NK-92 (cell line): ENCODE data around the gene FNBP1.

Experiments used
- DNase-seq: peaks from one replicate; lab custom pipeline; 2025; ENCODE audit not compliant: unreplicated experiment; lab: John Stamatoyannopoulos, UW

Gene FNBP1

DNA sequence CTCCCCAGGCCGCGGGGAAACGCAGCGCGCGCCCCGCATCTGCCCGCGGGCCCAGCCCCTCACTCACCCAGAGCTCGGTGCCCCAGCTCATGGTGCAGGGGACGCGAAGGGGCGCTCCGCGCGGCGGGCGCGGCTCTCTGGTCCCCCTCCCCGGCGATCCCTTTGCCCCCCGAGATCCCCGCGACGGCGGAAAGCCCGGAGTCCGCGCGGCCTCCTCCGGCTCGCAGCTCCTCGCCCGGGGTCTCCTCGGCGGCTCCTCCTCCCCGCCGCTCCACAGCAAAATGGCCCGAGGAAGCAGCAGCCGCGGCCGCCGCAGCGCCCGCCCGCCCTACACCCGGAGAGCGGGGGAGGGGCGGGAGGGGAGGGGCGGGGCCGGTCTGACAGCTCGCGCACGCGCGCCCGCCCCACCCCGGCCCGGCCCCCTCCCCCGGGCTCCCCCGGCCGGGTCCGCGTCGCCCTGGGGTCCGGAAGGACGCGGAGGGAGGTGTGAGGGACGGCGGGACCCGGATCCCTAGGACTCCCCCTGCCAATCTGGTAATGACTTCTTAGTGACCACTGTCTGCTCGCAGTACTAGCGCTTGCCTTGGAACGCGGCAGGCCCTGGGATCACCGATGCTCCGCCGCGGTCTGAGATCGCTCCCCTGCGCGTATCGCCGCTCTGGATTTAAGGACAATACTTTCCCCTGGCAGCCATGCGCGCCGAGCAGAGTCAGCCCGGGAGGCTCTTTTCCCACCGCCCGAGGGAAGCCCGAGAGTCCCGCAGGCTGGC, at the start of gene FNBP1:
TSS of gene FNBP1 (minus strand) at position 305 of the 769 bp plus-strand sequence. CDS start at position 91, 214 bp downstream.
- no peak for DNase-seq

DNA sequence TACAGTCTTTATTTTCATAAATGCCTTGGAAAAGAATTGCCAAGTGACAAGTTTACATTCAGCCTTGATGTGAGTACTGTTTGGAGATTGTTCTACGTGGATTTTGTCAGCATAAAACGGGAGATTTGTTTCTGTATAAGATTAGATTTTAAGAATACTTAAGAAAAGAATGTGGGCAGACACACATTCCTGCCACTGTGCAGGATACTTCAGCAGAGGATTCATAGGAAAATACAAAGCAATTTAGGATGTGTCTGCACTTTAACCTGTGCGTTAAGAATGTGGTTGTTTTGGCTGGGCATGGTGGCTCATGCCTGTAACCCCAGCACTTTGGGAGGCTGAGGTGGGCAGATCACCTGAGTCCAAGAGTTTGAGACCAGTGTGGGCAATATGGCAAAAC, 47.9 kb upstream of the FNBP1 start:
- DNase-seq: no peak

DNA sequence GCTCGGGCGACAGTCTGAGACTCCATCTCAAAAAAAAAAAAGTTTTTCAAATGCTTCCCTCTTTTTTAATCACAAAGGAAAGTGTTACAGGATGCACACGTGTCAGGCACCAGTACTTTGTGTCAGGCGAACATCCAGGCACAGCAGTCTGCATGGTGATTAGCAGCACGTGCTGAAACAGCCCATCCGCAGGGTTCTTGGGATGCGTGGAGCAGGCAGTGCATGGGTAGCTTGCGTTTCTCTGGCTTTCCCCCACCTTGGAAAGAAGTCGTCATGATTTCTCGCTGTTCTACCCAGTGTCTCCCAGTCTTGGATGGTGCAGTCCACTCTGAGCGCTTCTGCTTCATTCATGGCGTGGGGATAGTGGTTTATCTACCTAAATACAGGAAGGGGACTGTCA, 46.2 kb upstream of the FNBP1 start:
- no peak for DNase-seq

DNA sequence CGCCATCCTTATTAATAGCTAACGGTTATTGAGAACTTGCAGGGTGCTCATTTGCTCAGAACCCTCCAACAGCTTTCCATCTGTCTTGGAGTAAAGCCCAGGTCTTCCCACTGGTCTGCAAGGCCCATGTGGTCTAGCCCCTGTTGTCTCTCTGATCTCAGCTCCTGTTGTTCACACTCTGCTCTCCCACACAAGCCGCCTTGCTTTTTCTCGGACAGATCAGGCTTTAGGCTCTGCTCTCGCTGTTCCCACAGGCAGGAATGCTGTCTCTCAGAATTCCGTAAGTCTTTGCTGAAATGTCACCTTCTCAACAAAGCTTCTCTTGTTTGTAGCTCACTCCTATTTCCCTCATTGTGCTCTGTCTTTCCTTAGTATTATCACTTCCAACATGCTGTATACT, 45.1 kb upstream of the FNBP1 start:
- DNase-seq: no peak

DNA sequence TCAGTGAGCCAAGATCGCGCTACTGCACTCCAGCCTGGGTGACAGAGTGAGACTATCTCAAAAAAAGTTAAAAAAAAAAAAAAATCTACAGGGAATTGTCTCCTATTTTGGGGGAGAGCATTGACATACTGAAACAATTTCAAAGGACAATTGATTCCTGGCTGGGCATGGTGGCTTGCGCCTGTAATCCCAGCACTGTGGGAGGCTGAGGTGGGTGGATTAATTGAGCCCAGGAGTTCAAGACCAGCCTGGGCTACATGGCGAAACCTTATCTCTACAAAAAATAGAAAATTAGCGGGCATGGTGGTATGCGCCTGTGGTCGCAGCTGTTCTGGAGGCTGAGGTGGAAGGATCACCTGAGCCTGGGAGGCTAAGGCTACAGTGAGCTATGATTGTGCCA, 41.3 kb upstream of the FNBP1 start:
- no peak for DNase-seq

DNA sequence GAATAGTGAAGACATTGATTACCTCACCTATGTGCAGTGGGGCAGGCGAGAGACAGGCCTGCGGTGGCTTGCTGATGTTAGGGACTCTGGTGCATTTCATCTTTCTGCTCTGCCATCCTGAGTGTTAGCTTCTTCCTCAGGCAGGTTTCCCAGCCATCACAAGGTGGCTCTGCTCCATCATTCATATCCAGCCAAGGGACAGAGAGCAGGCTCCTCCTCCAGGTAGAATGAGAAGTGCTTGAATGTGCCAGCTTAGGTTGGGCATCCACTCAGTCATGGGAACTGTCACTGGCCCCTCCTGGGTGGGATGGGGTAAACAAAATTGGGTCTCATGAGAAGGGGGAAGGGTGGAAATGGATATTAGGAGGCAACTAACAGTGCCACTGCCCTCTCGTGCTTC, 35.6 kb upstream of the FNBP1 start:
- no peak for DNase-seq

DNA sequence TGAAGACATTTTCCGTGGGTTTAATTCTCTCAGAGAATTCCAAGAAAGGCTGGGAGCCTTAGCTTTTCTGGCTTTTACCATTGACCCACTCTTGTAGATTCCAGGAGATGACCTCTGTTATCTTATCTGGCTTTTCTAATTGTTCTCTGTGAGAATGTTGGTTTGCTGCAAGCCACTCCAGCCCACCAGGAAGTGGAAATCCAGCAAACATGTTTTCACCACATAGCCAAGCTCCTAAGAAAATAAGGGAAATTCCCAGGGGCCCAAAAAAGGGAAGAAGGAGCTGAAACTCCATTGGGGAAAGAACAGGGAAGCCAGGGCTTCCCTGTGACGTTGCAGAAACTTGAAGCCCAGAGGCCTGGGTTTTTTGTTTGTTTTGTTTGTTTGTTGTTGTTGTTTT, 30.4 kb upstream of the FNBP1 start:
- DNase-seq: no peak

DNA sequence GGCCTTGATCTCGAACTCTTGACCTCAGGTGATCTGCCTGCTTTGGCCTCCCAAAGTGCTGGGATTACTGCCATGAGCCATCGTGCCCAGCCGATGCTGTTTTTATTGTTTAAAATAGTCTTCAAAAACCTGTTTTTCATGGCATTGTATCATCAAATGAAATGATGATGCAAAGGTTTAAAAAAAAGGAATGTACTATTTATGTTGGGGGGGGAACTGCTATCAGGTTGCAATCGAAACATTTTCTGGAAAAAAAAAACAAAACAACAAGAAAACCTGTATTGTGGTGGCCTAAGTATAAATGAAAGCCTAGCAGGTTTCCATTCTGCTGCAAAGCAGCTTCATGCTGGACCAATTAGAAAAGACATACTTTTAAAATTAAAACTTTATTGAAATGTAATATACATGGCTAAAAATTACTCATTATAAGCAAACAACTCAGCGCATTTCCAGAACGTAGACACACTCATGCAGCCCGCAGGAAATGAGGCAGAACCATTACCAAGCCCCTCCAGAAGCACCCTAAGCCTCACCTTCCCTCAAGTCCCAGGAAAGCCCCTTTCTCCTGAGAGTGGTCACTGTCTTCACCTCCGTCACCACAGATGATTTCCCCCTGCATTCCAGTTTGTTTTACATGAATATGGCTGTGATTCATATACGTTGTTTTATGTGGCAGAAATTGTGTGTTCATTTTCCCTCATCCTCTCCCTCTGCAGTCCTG, 29.7 kb upstream of the FNBP1 start:
- no peak for DNase-seq

DNA sequence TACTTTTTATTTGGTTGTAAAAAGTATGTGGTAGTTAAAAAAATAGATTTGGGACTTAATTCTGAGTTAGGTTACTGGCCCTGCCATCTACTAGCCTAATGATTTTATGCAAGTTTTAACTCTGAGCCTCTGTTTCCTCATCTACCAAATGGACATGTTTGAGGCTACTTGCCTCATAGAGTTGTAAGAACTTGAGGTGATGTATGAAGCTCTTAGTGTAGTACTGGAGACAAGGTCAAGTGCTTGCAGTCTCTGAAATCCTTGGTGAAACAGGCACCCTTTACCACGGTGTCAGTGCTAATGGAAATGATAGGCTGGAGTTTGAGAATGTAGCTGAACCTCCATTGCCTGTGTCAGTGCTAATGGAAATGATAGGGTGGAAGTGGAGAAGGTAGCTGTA, 26.1 kb upstream of the FNBP1 start:
- DNase-seq: no peak

DNA sequence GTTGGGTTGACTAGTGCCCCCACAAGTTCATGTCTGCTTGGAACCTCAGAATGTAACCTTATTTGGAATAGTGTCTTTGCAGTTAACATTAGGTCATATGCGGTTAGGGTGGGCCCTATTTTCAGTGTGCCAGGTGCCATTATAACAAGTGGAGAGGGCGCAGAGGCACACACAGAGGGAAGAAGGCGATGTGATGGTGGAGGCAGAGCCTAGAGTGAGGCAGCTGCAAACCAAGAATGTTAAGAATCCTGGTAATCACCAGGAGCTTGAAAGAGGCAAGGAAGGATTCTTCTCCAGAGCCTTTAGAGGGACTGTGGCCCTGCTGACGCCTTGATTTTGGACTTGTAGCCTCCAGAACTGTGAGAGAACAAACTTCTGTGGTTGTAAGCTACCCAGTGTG, 21.6 kb upstream of the FNBP1 start:
- DNase-seq: no peak

DNA sequence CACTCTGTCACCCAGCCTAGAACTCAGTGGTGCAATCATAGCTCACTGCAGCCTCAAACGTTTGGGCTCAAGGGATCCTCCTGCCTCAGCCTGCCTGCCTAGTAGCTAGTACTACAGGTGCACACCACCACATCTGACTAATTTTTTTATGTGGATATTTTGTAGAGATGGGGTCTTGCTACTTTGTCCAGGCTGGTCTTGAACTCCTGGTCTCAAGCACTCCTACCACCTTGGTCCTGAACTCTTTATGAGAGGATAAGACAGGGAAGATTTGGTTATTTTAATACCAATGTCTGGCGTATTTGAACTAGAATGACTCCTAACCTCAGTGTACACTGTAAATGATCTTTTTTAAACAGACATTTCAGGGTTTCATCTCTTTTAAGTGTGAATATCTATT, 19.8 kb upstream of the FNBP1 start:
- DNase-seq: no peak

DNA sequence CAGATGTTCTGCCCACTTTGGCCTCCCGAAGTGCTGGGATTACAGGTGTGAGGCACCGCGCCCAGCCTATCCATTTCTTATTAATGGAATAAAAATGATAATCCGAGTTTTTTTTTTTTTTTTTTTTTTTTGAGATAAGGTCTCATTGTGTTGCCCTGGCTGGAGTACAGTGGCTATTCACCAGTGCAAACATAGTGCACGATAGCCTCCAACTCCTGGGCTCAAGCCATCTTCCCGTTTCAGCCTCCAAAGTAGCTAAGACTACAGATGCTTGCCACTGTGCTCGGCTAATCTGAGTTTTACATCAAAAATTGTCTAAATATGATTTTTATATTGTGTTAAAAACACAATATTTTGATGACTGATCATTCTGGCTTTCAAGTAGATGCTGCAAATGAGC, 17.3 kb upstream of the FNBP1 start:
- DNase-seq: no peak

DNA sequence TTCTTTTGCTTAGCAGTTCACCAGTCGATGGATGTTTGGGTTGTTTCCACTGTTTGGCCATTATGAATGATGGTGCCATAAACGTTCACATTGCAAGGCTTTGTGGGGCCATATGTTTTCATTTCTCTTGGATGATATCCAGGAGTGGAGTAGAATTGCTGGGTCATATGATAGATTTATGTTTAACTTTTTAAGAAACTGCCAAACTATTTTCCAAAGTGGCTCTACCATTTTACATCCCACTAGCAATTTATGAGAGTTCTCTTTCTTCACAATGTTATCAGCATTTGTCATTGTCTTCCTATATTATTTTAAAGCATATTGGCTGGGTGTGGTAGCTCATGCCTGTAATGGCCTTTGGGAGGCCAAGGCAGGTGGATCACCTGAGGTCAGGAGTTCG, 15.9 kb upstream of the FNBP1 start:
- no peak for DNase-seq

DNA sequence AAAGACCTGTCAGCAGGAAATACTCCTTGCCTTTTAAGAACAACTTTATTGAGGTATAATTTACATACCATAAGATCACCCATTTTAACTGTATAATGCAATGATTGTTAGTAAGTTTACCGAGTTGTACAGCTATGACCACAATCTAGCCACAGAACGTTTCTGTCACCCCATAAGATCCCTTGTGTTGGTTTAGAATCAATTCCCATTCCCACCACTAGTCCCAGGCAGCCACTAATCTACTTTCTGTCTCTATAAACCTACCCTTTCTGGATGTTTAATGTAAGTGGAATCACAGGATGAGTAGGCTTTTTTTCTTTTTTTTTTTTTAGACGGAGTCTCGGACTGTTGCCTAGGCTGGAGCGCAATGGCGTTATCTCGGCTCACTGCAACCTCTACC, 15.2 kb upstream of the FNBP1 start:
- DNase-seq: no peak

DNA sequence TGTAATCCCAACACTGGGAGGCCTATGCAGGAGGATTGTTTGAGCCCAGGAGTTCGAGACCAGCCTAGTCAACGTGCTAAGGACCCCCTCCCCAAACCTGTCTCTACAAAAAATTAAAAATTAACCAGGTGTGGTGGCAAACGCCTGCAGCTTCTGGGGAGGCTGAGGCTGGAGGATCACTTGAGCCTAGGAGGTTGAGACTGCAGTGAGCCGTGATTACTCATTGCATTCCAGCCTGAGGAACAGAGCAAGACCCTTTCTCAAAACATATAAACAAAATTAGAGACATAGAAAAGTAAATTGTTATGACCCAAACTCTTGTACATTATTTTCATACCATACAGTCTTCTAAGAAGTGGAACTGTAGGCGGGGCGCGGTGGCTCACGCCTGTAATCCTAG, 11.8 kb upstream of the FNBP1 start:
- DNase-seq: no peak

DNA sequence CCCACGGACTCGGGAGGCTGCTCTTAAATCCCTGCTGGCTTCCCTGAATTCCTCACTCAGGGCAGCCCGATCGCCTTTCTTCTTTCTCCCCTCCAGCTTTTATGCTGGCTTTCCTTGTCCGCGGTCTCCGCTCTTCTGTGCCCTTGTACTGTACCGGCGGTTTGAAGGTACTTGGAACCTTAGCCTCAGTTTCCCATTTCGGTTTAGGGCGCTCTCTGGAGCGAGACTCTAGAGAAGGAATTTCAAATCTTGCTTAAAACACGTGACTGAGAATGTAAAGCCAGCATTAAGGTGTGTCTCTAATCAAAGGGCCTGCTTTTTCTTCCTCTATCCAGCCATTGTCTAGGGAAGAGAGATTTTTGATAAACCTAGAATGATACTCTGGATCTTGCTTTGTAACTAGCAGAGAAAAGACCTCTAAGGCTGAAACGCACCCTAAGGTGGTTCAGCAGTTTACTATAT, 11.4 kb upstream of the FNBP1 start:
- DNase-seq: no peak

DNA sequence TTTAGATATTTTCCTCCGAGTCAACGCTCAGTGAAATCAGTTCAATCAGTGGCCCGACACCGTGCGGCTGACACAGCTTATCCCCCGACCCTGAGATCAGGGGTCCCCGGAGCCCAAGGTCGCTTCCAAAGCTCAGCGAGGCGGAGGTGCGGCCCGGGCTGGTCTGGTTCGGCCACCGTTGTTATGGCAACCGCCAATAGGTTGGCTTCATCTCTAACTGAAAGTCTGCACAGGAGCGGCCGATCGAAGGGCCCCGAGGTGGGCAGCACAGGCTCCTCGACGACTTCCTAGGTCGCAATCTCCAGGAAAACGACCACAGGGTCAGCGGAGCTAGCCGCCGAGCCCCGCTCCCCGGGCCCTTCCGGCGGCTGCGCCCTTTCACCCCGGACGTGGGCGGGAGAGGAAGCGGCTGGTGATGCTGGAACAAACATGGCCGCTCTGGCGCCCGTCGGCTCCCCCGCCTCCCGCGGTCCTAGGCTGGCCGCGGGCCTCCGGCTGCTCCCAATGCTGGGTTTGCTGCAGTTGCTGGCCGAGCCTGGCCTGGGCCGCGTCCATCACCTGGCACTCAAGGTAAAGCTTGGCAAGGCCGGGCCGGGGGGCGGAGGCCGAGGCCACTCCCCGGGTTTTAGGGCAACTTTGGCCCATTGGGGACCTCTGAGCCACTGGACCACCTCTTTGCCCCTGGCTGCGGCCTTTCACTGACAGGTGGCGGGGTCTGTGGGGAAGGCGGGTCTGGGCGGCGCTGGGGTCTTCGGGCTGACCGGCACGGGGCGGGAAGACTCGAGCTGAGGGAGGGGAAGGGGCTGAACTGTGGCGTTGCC, 10.7 kb upstream of the FNBP1 start, which contains the start of gene GPR107:
TSS of gene GPR107 (plus strand) at position 403 of the 821 bp plus-strand sequence. CDS start at position 430, 27 bp downstream.
- DNase-seq: no peak

DNA sequence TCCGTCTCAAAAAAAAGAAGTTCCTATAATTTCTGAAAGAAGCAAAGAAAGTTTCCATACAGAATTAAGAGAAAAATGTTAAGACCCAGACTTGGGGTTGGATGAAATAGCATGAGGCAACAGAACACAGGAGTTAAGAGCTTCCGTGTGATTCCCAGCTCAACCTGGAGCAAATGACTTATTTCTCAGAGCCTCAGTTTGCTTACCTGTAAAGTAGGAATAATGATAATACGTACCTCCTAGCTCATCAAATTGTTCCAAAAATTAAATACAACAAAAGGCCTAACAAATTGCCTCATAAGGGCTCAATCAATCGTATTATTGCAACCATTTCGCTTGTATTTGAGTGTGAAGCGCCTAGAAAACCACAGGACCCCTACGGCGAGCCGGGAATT, 10.1 kb upstream of the FNBP1 start:
- no peak for DNase-seq

DNA sequence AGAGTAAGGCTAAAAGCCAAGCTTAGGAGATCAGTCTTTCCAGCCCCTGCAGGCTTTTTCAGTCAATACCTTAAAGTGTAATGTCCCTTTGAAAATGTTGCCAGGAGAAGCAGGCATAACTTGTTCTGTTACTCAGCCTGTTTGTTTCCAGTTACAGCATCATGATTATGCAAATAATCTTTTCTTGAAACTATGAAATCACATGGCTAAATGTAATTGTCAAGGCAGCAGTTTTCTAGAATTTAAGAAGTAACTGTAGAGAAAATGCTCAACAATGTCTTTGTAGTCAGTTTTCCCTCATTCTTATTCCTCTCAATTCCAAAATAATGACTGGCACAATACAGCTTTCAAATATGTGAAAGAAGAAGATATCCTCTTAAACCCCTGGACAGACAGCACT, 8.9 kb upstream of the FNBP1 start:
- DNase-seq: no peak

DNA sequence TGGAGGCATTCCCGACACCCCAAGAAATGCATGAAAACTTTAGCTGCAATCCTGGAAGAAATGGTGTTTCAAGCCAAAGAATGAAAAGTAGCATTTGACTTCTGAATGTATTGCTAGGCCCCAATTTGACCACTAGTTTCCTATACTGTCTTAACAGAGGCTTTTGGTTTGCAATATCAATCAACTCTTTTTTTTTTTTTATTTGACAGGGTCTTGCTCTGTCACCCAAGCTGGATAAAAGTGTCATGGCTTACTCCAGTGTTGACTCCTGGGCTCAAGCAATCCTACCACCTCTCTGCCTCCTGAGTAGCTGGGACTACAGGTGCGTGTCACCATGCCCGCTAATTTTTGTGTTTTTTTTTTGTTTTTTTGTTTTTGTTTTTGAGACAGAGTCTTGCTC, 7.5 kb upstream of the FNBP1 start:
- no peak for DNase-seq

DNA sequence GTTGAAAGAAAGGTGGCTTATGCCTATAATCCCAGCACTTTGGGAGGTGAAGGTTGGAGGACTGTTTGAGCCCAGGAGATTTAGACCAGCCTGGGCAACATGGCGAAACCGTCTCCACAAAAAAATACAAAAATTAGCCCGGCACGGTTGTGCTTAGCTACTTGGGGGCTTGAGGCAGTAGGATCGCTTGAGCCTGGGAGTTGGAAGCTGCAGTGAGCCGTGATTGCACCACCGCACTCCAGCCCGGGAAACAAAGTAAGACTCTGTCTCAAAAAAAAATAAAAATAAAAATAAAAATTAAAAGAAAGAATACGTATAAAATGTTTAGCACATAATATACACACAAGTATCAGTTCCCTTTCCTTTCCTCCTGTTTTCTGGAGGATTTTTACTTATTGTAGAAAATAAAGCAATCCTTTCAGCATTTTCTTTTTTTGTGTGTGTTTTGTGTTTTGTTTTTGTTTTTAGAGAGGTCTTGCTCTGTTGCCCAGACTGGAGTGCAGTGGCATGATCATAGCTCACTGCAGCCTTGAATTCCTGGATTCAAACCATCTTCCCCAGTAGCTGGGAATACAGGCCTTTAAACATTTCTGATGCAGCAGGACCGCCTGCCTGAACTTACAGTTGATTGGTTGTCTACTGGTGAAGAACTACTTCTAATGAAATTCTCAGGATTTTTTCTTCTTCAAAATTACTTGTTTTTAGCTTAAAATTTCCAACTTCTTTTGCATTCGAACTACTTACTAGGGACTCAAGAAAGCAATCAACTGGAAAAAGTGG, 6.6 kb upstream of the FNBP1 start:
- no peak for DNase-seq
